Measurements from ENCODE around the gene C3orf70.

Gene C3orf70

GRCh38 chr3:185069037-185070030, 83.5 kb downstream of the C3orf70 start:
- peaks cover 18% of the 10 kb centered on the region; the same call in 1 of the 2 replicates for H3K4me1 ChIP-seq (ENCODE audit: control insufficient read depth, insufficient read depth, low read length)
- H3K9me3 ChIP-seq (ENCODE audit: control insufficient read depth, insufficient read depth, low read depth, low read length) = no peaks in the 10 kb centered on the region
- H3K4me3 ChIP-seq (ENCODE audit: low read depth, low read length) = no peak overlapping the region
- no peaks in the 10 kb centered on the region for H3K36me3 ChIP-seq (ENCODE audit: control insufficient read depth, insufficient read depth, low read length)
- H3K27me3 ChIP-seq (ENCODE audit: control insufficient read depth, insufficient read depth, low read length) = no peaks in the 10 kb centered on the region
- H3K27ac ChIP-seq (ENCODE audit: low read depth, low read length) = no peak overlapping the region
- H3K9ac ChIP-seq (ENCODE audit: low read length) = no peak overlapping the region

DNA sequence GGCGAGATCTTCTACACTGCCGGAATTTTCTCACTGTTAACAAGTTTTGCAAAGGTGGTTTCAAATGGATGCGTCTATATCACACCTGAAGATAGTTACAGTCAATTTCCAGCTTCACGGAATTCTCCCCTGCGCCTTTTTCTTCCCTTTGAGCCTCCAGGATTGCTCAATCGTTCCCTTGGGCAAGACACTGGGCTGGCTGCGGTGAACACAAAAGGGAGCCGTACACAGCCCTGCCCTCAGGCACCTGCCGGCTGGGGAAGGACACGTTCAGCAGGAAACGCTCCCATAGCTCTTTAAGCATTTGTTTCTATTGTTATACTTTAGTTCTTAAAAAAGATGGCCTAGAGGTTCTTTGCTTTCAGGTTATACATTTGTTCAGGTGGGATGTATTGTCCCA, 85.7 kb downstream of the C3orf70 start:
- Histone ChIP-seq H3K27ac (ENCODE audit: low read depth, low read length) (no peak overlapping the region), H3K4me1 (ENCODE audit: control insufficient read depth, insufficient read depth, low read length) (peaks cover 18% of the 10 kb centered on the region; the same call in 1 of the 2 replicates), H3K4me3 (ENCODE audit: low read depth, low read length) (no peak overlapping the region), H3K36me3 (ENCODE audit: control insufficient read depth, insufficient read depth, low read length) (no peaks in the 10 kb centered on the region), H3K9me3 (ENCODE audit: control insufficient read depth, insufficient read depth, low read depth, low read length) (no peaks in the 10 kb centered on the region), H3K27me3 (ENCODE audit: control insufficient read depth, insufficient read depth, low read length) (no peaks in the 10 kb centered on the region), H3K9ac (ENCODE audit: low read length) (no peak overlapping the region)

- no peak overlapping the region for H3K27ac ChIP-seq (ENCODE audit: low read depth, low read length)
- H3K36me3 ChIP-seq (ENCODE audit: control insufficient read depth, insufficient read depth, low read length) = no peaks in the 10 kb centered on the region
- H3K27me3 ChIP-seq (ENCODE audit: control insufficient read depth, insufficient read depth, low read length) = no peaks in the 10 kb centered on the region
- no peak overlapping the region for H3K4me3 ChIP-seq (ENCODE audit: low read depth, low read length)
- H3K4me1 ChIP-seq (ENCODE audit: control insufficient read depth, insufficient read depth, low read length) = peaks cover 18% of the 10 kb centered on the region; the same call in 1 of the 2 replicates
- no peak overlapping the region for H3K9ac ChIP-seq (ENCODE audit: low read length)
- H3K9me3 ChIP-seq (ENCODE audit: control insufficient read depth, insufficient read depth, low read depth, low read length) = peaks cover 6% of the 10 kb centered on the region
These were observed 86.6 kb downstream of the C3orf70 start for GRCh38 chr3:185066251-185066650.

- H3K9me3 ChIP-seq (ENCODE audit: control insufficient read depth, insufficient read depth, low read depth, low read length) = peaks cover 17% of the 10 kb centered on the region
- H3K27ac ChIP-seq (ENCODE audit: low read depth, low read length) = no peak overlapping the region
- no peaks in the 10 kb centered on the region for H3K36me3 ChIP-seq (ENCODE audit: control insufficient read depth, insufficient read depth, low read length)
- H3K27me3 ChIP-seq (ENCODE audit: control insufficient read depth, insufficient read depth, low read length) = no peaks in the 10 kb centered on the region
- H3K9ac ChIP-seq (ENCODE audit: low read length) = no peak overlapping the region
- H3K4me3 ChIP-seq (ENCODE audit: low read depth, low read length) = no peak overlapping the region
- H3K4me1 ChIP-seq (ENCODE audit: control insufficient read depth, insufficient read depth, low read length) = peaks cover 8% of the 10 kb centered on the region; the same call in 1 of the 2 replicates
These were observed 87.8 kb downstream of the C3orf70 start for GRCh38 chr3:185065059-185065458.

DNA sequence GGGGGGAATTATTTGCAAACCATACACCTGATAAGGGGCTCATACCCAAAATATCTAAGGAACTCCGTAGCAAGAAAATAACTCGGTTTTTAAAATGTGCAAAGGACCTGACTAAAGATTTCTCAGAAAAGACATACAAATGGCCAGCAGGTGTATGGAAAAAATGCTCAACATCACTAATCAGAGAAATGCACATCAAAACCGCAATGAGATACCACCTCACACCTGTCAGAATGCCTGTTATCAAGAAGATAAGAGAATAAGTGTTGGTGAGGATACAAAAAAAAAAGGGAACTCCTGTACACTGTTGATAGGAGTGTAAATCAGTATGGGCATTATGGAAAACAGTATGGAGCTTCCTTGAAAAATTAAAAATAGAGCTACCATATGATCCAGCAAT, 89.4 kb downstream of the C3orf70 start:
- Histone ChIP-seq H3K36me3 (ENCODE audit: control insufficient read depth, insufficient read depth, low read length) (no peaks in the 10 kb centered on the region), H3K9me3 (ENCODE audit: control insufficient read depth, insufficient read depth, low read depth, low read length) (peaks cover 29% of the 10 kb centered on the region), H3K4me1 (ENCODE audit: control insufficient read depth, insufficient read depth, low read length) (no peaks in the 10 kb centered on the region), H3K4me3 (ENCODE audit: low read depth, low read length) (no peak overlapping the region), H3K27ac (ENCODE audit: low read depth, low read length) (no peak overlapping the region), H3K9ac (ENCODE audit: low read length) (no peak overlapping the region), H3K27me3 (ENCODE audit: control insufficient read depth, insufficient read depth, low read length) (no peaks in the 10 kb centered on the region)

- Histone ChIP-seq H3K4me1 (ENCODE audit: control insufficient read depth, insufficient read depth, low read length) (no peaks in the 10 kb centered on the region), H3K4me3 (ENCODE audit: low read depth, low read length) (no peak overlapping the region), H3K27me3 (ENCODE audit: control insufficient read depth, insufficient read depth, low read length) (no peaks in the 10 kb centered on the region), H3K9ac (ENCODE audit: low read length) (no peak overlapping the region), H3K36me3 (ENCODE audit: control insufficient read depth, insufficient read depth, low read length) (no peaks in the 10 kb centered on the region), H3K9me3 (ENCODE audit: control insufficient read depth, insufficient read depth, low read depth, low read length) (peaks cover 40% of the 10 kb centered on the region), H3K27ac (ENCODE audit: low read depth, low read length) (no peak overlapping the region)
These were observed 90.7 kb downstream of the C3orf70 start for GRCh38 chr3:185062191-185062590.

DNA sequence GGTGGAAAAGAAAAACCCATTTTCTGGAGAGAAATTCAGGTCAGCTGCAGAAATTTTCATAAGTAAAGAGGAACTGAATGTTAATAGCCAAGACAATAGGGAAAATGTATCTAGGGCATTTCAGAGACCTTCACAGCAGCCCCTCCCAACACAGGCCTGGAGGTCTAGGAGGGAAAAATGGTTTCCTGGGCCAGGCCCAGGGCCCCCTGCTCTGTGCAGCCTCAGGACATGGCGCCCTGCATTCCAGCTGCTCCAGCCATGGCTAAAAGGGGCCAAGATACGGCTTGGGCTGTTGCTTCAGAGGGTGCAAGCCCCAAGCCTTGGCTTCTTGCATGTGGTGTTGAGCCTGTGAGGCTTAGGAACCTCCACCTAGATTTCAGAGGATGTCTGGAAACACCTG, 92.2 kb downstream of the C3orf70 start:
- Histone ChIP-seq H3K36me3 (ENCODE audit: control insufficient read depth, insufficient read depth, low read length) (no peaks in the 10 kb centered on the region), H3K27me3 (ENCODE audit: control insufficient read depth, insufficient read depth, low read length) (no peaks in the 10 kb centered on the region), H3K9me3 (ENCODE audit: control insufficient read depth, insufficient read depth, low read depth, low read length) (peaks cover 48% of the 10 kb centered on the region), H3K4me1 (ENCODE audit: control insufficient read depth, insufficient read depth, low read length) (no peaks in the 10 kb centered on the region), H3K4me3 (ENCODE audit: low read depth, low read length) (no peak overlapping the region), H3K27ac (ENCODE audit: low read depth, low read length) (no peak overlapping the region), H3K9ac (ENCODE audit: low read length) (no peak overlapping the region)

DNA sequence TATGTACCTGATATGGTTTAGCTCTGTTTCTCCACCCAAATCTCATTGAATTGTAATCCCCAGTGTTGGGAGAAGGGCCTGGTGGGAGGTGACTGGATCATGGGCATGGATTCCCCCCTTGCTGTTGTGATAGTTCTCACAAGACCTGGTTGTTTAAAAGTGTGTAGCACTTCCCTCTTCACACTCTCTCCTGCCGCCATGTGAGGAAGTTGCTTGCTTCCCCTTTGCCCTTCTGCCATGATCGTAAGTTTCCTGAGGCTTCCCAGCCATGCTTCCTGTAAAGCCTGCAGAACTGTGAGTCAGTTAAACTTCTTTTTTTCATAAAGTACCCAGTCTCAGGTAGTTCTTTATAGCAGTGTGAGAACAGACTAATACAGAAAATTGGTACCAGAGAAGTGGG, 93.1 kb downstream of the C3orf70 start:
- peaks cover 48% of the 10 kb centered on the region for H3K9me3 ChIP-seq (ENCODE audit: control insufficient read depth, insufficient read depth, low read depth, low read length)
- no peaks in the 10 kb centered on the region for H3K4me1 ChIP-seq (ENCODE audit: control insufficient read depth, insufficient read depth, low read length)
- H3K9ac ChIP-seq (ENCODE audit: low read length) = no peak overlapping the region
- no peaks in the 10 kb centered on the region for H3K27me3 ChIP-seq (ENCODE audit: control insufficient read depth, insufficient read depth, low read length)
- H3K4me3 ChIP-seq (ENCODE audit: low read depth, low read length) = no peak overlapping the region
- no peak overlapping the region for H3K27ac ChIP-seq (ENCODE audit: low read depth, low read length)
- H3K36me3 ChIP-seq (ENCODE audit: control insufficient read depth, insufficient read depth, low read length) = no peaks in the 10 kb centered on the region; the same call in 1 of the 2 replicates

DNA sequence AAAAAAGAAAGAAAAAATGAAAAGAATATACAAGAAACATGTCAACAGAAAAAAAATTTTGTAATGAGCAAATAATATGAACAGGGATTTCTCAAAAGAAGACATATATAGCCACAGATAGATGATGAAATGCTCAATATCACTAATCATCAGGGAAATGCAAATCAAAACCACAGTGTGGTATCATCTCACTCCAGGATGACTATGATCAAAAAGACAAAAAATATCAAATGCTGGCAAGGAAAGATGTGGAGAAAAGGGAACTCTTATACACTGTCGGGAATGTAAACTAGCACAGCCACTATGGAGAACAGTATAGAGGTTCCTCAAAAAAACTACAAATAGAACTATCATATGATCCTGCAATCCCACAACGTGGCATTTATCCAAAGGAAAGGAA, 94.1 kb downstream of the C3orf70 start:
- H3K4me1 ChIP-seq (ENCODE audit: control insufficient read depth, insufficient read depth, low read length) = no peaks in the 10 kb centered on the region
- no peaks in the 10 kb centered on the region for H3K27me3 ChIP-seq (ENCODE audit: control insufficient read depth, insufficient read depth, low read length)
- H3K27ac ChIP-seq (ENCODE audit: low read depth, low read length) = no peak overlapping the region
- peaks cover 48% of the 10 kb centered on the region for H3K9me3 ChIP-seq (ENCODE audit: control insufficient read depth, insufficient read depth, low read depth, low read length)
- no peak overlapping the region for H3K4me3 ChIP-seq (ENCODE audit: low read depth, low read length)
- no peak overlapping the region for H3K9ac ChIP-seq (ENCODE audit: low read length)
- peaks cover 3% of the 10 kb centered on the region; the same call in 1 of the 2 replicates for H3K36me3 ChIP-seq (ENCODE audit: control insufficient read depth, insufficient read depth, low read length)

DNA sequence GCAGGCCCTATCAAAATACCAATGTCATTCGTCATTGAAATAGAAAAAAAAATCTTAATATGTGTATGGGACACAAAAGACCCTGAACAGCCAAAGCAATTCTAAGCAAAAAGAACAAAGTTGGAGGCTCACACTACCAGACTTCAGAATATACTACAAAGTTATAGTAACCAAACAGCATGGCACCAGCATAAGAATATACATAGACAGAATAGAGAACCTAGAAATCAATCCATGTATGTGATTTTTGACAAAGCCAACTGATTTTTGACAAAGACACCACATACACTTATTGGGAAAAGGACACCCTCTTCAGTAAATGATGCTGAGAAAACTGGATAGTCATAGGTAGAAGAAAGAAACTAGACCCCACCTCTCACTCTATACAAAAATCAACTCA, 95.0 kb downstream of the C3orf70 start:
- Histone ChIP-seq H3K9me3 (ENCODE audit: control insufficient read depth, insufficient read depth, low read depth, low read length) (peaks cover 48% of the 10 kb centered on the region), H3K27me3 (ENCODE audit: control insufficient read depth, insufficient read depth, low read length) (no peaks in the 10 kb centered on the region), H3K27ac (ENCODE audit: low read depth, low read length) (no peak overlapping the region), H3K4me1 (ENCODE audit: control insufficient read depth, insufficient read depth, low read length) (no peaks in the 10 kb centered on the region), H3K4me3 (ENCODE audit: low read depth, low read length) (no peak overlapping the region), H3K36me3 (ENCODE audit: control insufficient read depth, insufficient read depth, low read length) (peaks cover 7% of the 10 kb centered on the region; the same call in 1 of the 2 replicates), H3K9ac (ENCODE audit: low read length) (no peak overlapping the region)

DNA sequence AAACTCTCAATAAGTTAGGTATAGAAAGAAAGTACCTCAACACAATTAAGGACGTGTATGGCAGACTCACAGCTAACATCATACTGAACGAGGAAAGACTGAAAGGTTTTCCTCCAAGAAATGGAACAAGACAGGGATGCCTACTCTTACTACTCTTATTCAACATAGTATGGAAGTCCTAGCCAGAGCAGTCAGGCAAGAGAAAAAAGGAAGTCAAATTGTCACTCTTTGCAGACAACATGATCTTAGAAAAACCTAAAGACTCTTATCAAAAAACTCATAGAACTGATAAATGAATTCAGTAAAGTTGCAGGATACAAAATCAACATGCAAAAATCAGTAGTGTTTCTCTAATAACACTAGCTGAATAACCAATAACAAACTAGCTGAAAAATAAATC, 96.0 kb downstream of the C3orf70 start:
- Histone ChIP-seq H3K27ac (ENCODE audit: low read depth, low read length) (no peak overlapping the region), H3K9me3 (ENCODE audit: control insufficient read depth, insufficient read depth, low read depth, low read length) (peaks cover 48% of the 10 kb centered on the region), H3K9ac (ENCODE audit: low read length) (no peak overlapping the region), H3K4me1 (ENCODE audit: control insufficient read depth, insufficient read depth, low read length) (no peaks in the 10 kb centered on the region), H3K4me3 (ENCODE audit: low read depth, low read length) (no peak overlapping the region), H3K27me3 (ENCODE audit: control insufficient read depth, insufficient read depth, low read length) (no peaks in the 10 kb centered on the region), H3K36me3 (ENCODE audit: control insufficient read depth, insufficient read depth, low read length) (peaks cover 12% of the 10 kb centered on the region)
